HG02870 (cell line): ENCODE measurements around the gene NUPR2.
"Not testable (repeated sequence)": the region's sequence is repeated elsewhere in the genome, so short reads cannot be mapped to it uniquely, and the experiment has no call there.

Experiments used
- ATAC-seq: cut with Tn5 transposase; IDR thresholded peaks from one replicate; pipeline ENCODE4 v1.9.1; 2021; ENCODE audit warnings: mild to moderate bottlenecking, moderate library complexity; ENCODE audit not compliant: unreplicated experiment

Gene NUPR2

GRCh38 chr7:56087445-56087844 is 28.8 kb downstream of the NUPR2 start:
- no peak for ATAC-seq

GRCh38 chr7:56086761-56087160 is 29.5 kb downstream of the NUPR2 start:
- ATAC-seq = no peak

- ATAC-seq = no peak
These were observed 32.9 kb downstream of the NUPR2 start for GRCh38 chr7:56083150-56083785.

- ATAC-seq = no peak
These were observed 34.4 kb downstream of the NUPR2 start for GRCh38 chr7:56081626-56082340.

GRCh38 chr7:56080726-56081435 is 35.3 kb downstream of the NUPR2 start:
- ATAC-seq = not testable (repeated sequence)

GRCh38 chr7:56079450-56080185 is 36.6 kb downstream of the NUPR2 start:
- ATAC-seq = no peak

GRCh38 chr7:56078196-56078595 is 38.0 kb downstream of the NUPR2 start:
- no peak for ATAC-seq

- ATAC-seq = no peak
These were observed 38.5 kb downstream of the NUPR2 start for GRCh38 chr7:56077681-56078080.

GRCh38 chr7:56074371-56074791 is 41.8 kb downstream of the NUPR2 start:
- ATAC-seq = peak; percentile 86

GRCh38 chr7:56066376-56066775 is 49.8 kb downstream of the NUPR2 start:
- ATAC-seq = not testable (repeated sequence)
